Measurements from ENCODE around the gene FAM149B1. TPM values are rescaled to one million over a fixed set of nuclear protein-coding genes. Genes with fewer than 3 reads are reported as not detected.

Gene FAM149B1
- total and polyA plus RNA-seq, 10 of the 15 experiments (the other 5 are each of a cell fraction or from before 2014, with no cell fraction given), result 6.6 to 20.9 (median 11.2) TPM

- ChIA-PET RAD21 (ENCODE audit: unreplicated experiment) (interaction anchor here (1.1 to 1.9 kb wide), 2 partner anchors 56 to 73 kb away, joined by 4 to 5 read pairs; no protein-coding TSS in a partner anchor), SMC1A (ENCODE audit: uncharacterized antibody, unreplicated experiment) (interaction anchor here (2.1 kb wide), 1 partner anchor 9 kb away, joined by 7 read pairs; no protein-coding TSS in a partner anchor), POLR2A (interaction anchor here (1.1 to 3.8 kb wide), 3 partner anchors 58 to 75 kb away, joined by 3 to 33 read pairs (median 4); partner anchors contain the start of gene P4HA1), CTCF (interaction anchor here (1.0 to 1.4 kb wide), 2 partner anchors 8 to 10 kb away, joined by 5 to 6 read pairs; no protein-coding TSS in a partner anchor)
- in situ Hi-C loops (cut with MboI), result loop anchor here (10.0 kb wide), 1 partner anchor 803 kb away; no protein-coding TSS in a partner anchor
- H3K4me3 ChIP-seq, result peak overlapping the region; percentile 96
- H3K4me1 ChIP-seq (ENCODE audit: control insufficient read depth, insufficient read depth, low read length), result no peaks in the 10 kb centered on the region
- peak overlapping the region; percentile 78 for H2AFZ ChIP-seq (ENCODE audit: control insufficient read depth, low read depth, low read length)
- TF ChIP-seq BACH1 (IDR thresholded peaks at IDR 0.05; ENCODE audit: borderline replicate concordance) (0 out of 2 replicates have a peak, but pooled peaks have one; percentile 7), CHD1 (IDR thresholded peaks at IDR 0.05; ENCODE audit: low read depth, low read length) (0 out of 2 replicates have a peak, but pooled peaks have one; percentile 27), POLR2A (IDR thresholded peaks at IDR 0.05; ENCODE audit: low read depth, low read length) (no peak)
- peak overlapping the region; percentile 63 for H3K4me2 ChIP-seq (ENCODE audit: control insufficient read depth, insufficient read depth)
- H3K36me3 ChIP-seq (ENCODE audit: control insufficient read depth in 2 of 2, insufficient read depth in 2 of 2, low read length in 1 of 2), result peaks cover 0 to 5% of the 10 kb centered on the region in 2 experiments; a peak in 3 of 4 replicates
- intact Hi-C loops (cut with micrococcal nuclease; ENCODE audit: unreplicated experiment), result no loop called here
- no peak for ATAC-seq
- H3K79me2 ChIP-seq (ENCODE audit: control insufficient read depth, insufficient read depth, low read length), result peaks cover 46% of the 10 kb centered on the region
- BruUV-seq (replicated peaks), result TSS peak; percentile 71
- 0% methylated on average over 5 of the region's 5 CpGs for WGBS (ENCODE audit: insufficient coverage, insufficient replicate concordance, low lambda C conversion rate, missing lambda C conversion rate)
- FAIRE-seq, result no peak
- H4K20me1 ChIP-seq (ENCODE audit: control insufficient read depth, insufficient read depth), result no peaks in the 10 kb centered on the region
- H3K9me3 ChIP-seq (replicated peaks; ENCODE audit: control insufficient read depth, insufficient read depth, low read length), result no peaks in the 10 kb centered on the region; the same call in 2 of the 3 replicates
- DNase-seq (ENCODE audit: low read depth, low spot score), result no peak
- peak overlapping the region; percentile 84 for H3K27ac ChIP-seq (ENCODE audit: control insufficient read depth, insufficient read depth)
- H3K9ac ChIP-seq (ENCODE audit: control insufficient read depth, insufficient read depth, low read length), result peak overlapping the region; percentile 86
- H3K27me3 ChIP-seq (replicated peaks in 1 of 2; ENCODE audit: control insufficient read depth in 2 of 2, insufficient read depth in 2 of 2, low read length in 1 of 2), result no peaks in the 10 kb centered on the region
These were observed 499 bp upstream of the FAM149B1 start for GRCh38 chr10:73167458-73167782.

GRCh38 chr10:73168465-73168803 lies 515 bp downstream of the FAM149B1 start:
- ChIA-PET SMC1A (ENCODE audit: uncharacterized antibody, unreplicated experiment) (interaction anchor here (0.8 to 3.6 kb wide), 7 partner anchors 10 to 79 kb away, joined by 3 to 28 read pairs (median 3); partner anchors contain the start of genes DNAJC9 and P4HA1), CTCF (interaction anchor here (0.9 to 3.5 kb wide), 6 partner anchors 10 to 84 kb away, joined by 3 to 29 read pairs (median 4); partner anchors contain the start of gene DNAJC9), RAD21 (ENCODE audit: unreplicated experiment) (interaction anchor here (0.5 to 1.9 kb wide), 7 partner anchors 43 to 84 kb away, joined by 3 to 5 read pairs (median 4); partner anchors contain the start of genes MRPS16 and P4HA1), POLR2A (interaction anchor here (0.5 to 3.8 kb wide), 12 partner anchors 19 to 1526 kb away, joined by 3 to 33 read pairs (median 5); partner anchors contain the start of genes DNAJC9 and P4HA1)
- TF ChIP-seq POU2F2 (IDR thresholded peaks at IDR 0.05; ENCODE audit: borderline replicate concordance, low read depth, low read length) (no peak), EZH2 (IDR thresholded peaks at IDR 0.05; ENCODE audit: borderline replicate concordance, control insufficient read depth, low read depth, low read length) (no peak), MTA2 (IDR thresholded peaks at IDR 0.05; ENCODE audit: low read depth) (no peak), CREM (IDR thresholded peaks at IDR 0.05; ENCODE audit: low read depth) (no peak), USF2 (IDR thresholded peaks at IDR 0.05; ENCODE audit: borderline replicate concordance, low read depth, low read length) (no peak), MEF2B (IDR thresholded peaks at IDR 0.05; ENCODE audit: partially characterized antibody, poor library complexity, severe bottlenecking) (no peak), MEF2A (IDR thresholded peaks at IDR 0.05; ENCODE audit: insufficient read depth, low read depth, low read length) (no peak), SUPT20H (IDR thresholded peaks at IDR 0.05; ENCODE audit: borderline replicate concordance, control insufficient read depth, low read depth, low read length) (no peak), CBX3 (IDR thresholded peaks at IDR 0.05; ENCODE audit: borderline replicate concordance, low read depth) (no peak), RELB (IDR thresholded peaks at IDR 0.05; ENCODE audit: low read depth) (no peak), ZBED1 (IDR thresholded peaks at IDR 0.05; ENCODE audit: borderline replicate concordance) (no peak)
- Histone ChIP-seq H3K4me2 (ENCODE audit: control insufficient read depth, insufficient read depth) (peak overlapping the region; percentile 67), H3K27me3 (replicated peaks in 1 of 2; ENCODE audit: control insufficient read depth in 2 of 2, insufficient read depth in 2 of 2, low read length in 1 of 2) (no peaks in the 10 kb centered on the region), H4K20me1 (ENCODE audit: control insufficient read depth, insufficient read depth) (no peaks in the 10 kb centered on the region), H2AFZ (ENCODE audit: control insufficient read depth, low read depth, low read length) (peak overlapping the region; percentile 71), H3K27ac (ENCODE audit: control insufficient read depth, insufficient read depth) (peak overlapping the region; percentile 84), H3K4me1 (ENCODE audit: control insufficient read depth, insufficient read depth, low read length) (no peaks in the 10 kb centered on the region), H3K9me3 (replicated peaks; ENCODE audit: control insufficient read depth, insufficient read depth, low read length) (no peaks in the 10 kb centered on the region; the same call in 2 of the 3 replicates), H3K9ac (ENCODE audit: control insufficient read depth, insufficient read depth, low read length) (peak overlapping the region; percentile 86), H3K4me3 (peak overlapping the region; percentile 96), H3K36me3 (ENCODE audit: control insufficient read depth in 2 of 2, insufficient read depth in 2 of 2, low read length in 1 of 2) (peaks cover 0 to 5% of the 10 kb centered on the region in 2 experiments; a peak in 2 of 4 replicates), H3K79me2 (ENCODE audit: control insufficient read depth, insufficient read depth, low read length) (peaks cover 38% of the 10 kb centered on the region)
- ATAC-seq (peak; percentile 45), DNase-seq (ENCODE audit: low read depth, low spot score) (no peak), FAIRE-seq (no peak)
- 0% methylated on average over 6 of the region's 6 CpGs for WGBS (ENCODE audit: insufficient coverage, insufficient replicate concordance, low lambda C conversion rate, missing lambda C conversion rate)
- in situ Hi-C loops (cut with MboI), result loop anchor here (10.0 kb wide), 1 partner anchor 804 kb away; no protein-coding TSS in a partner anchor
- BruUV-seq (replicated peaks), result TSS peak; percentile 87
- intact Hi-C loops (cut with micrococcal nuclease; ENCODE audit: unreplicated experiment), result loop anchor here (2.0 kb wide), 1 partner anchor 78 kb away; the partner anchor contains the start of gene DNAJC9
